Lung (tissue), 12 donors: ENCODE measurements around the gene LYSMD3. TPM values are rescaled to one million over a fixed set of nuclear protein-coding genes. Genes with fewer than 3 reads are reported as not detected.
A peak's percentile ranks its signal among the peaks of the same experiment; 100 is the strongest.

Experiments
- ATAC-seq: fragments of 200-7000 bp; cut with Tn5 transposase; one replicate; pipeline ENCODE4 v1.9.1; 2020; ENCODE audit warnings: moderate number of reproducible peaks; ENCODE audit not compliant: insufficient read depth, low FRiP score
- DNase-seq, 3 donors: peaks; one replicate each; pipeline ENCODE4 v3.0.0-alpha.2; 2013 to 2017
- H3K27ac ChIP-seq, 2 donors: one replicate each; pipeline ENCODE4 v1.5.1; 2013; ENCODE audit warnings: mild to moderate bottlenecking in 2 of 2, moderate library complexity in 2 of 2, control low read depth in 1 of 2, inconsistent platforms in 1 of 2, low read depth in 1 of 2, low read length in 1 of 2
- H3K27me3 ChIP-seq, 3 donors: one replicate each; pipeline ENCODE4 v1.5.1; 2013; ENCODE audit warnings: low read length in 2 of 3; ENCODE audit not compliant: control insufficient read depth in 3 of 3, insufficient read depth in 3 of 3
- H3K36me3 ChIP-seq, 4 donors: one replicate each; pipeline ENCODE4 v1.5.1; 2013; ENCODE audit warnings: low read length in 4 of 4, mild to moderate bottlenecking in 1 of 4, moderate library complexity in 1 of 4; ENCODE audit not compliant: control insufficient read depth in 4 of 4, insufficient read depth in 4 of 4
- H3K4me1 ChIP-seq, 5 donors: one replicate each; pipeline ENCODE4 v1.5.1; 2013; ENCODE audit warnings: low read length in 5 of 5, mild to moderate bottlenecking in 2 of 5, moderate library complexity in 1 of 5; ENCODE audit not compliant: control insufficient read depth in 5 of 5, insufficient read depth in 5 of 5
- H3K4me3 ChIP-seq: one replicate; pipeline ENCODE4 v1.5.1; 2013; ENCODE audit warnings: mild to moderate bottlenecking, control low read depth, moderate library complexity
- H3K9ac ChIP-seq, 2 donors: one replicate each; pipeline ENCODE4 v1.5.1; 2013; ENCODE audit warnings: low read length in 2 of 2, control low read depth in 1 of 2; ENCODE audit not compliant: insufficient read depth in 1 of 2
- H3K9me3 ChIP-seq, 4 donors: one replicate each; pipeline ENCODE4 v1.5.1; 2013; ENCODE audit warnings: low read length in 3 of 4, mild to moderate bottlenecking in 1 of 4, moderate library complexity in 1 of 4; ENCODE audit not compliant: control insufficient read depth in 4 of 4, insufficient read depth in 3 of 4
- WGBS, 2 donors: extraction: QIAGEN DNeasy Blood & Tissue Kit; methylation state at CpG; one replicate each; pipeline ENCODE4 v1.1.7; 2013; 5-methylcytosine and 5-hydroxymethylcytosine counted together
- polyA plus RNA-seq, 2 donors: library from polyadenylated mRNA; stranded (reverse); fragments of 200-250 nt; gene quantifications; one replicate each; pipeline ENCODE4 v1.2.1, GENCODE V29; 2013
- total RNA-seq, 2 donors: library from RNA; depleted of rRNA in 1 of 2; stranded (reverse); fragments of >200 nt in 1 of 2; gene quantifications; one replicate each; pipeline ENCODE4 v1.2.1, GENCODE V29; 2014 to 2021
- TF ChIP-seq, protein P1 (sequence below): IDR thresholded peaks from 2 replicates; pipeline ENCODE4 v1.5.1; 2012; ENCODE audit warnings: mild to moderate bottlenecking; ENCODE audit errors: control extremely low read depth, extremely low read depth
- donor health status: control.
- donor health status: control.
- donor health status: Bipolar disorder and iron deficiency.
- donor health status: healthy.
- donor health status: DM: yes; HTN: yes; CAD: no.

Gene LYSMD3
- total and polyA plus RNA-seq, 4 donors = 5.7 to 32.8 (median 14.1) TPM

GRCh38 chr5:90550963-90551362, 21.6 kb upstream of the LYSMD3 start:
- Histone ChIP-seq H3K4me3 (no peak overlapping the region), H3K9me3 (no peaks in the 10 kb centered on the region), H3K9ac (no peak overlapping the region), H3K27ac (no peak overlapping the region), H3K36me3 (no peaks in the 10 kb centered on the region), H3K27me3 (peaks cover 0 to 3% (median 3%) of the 10 kb centered on the region in 3 donors), H3K4me1 (no peaks in the 10 kb centered on the region)
- TF ChIP-seq, protein P1, sequence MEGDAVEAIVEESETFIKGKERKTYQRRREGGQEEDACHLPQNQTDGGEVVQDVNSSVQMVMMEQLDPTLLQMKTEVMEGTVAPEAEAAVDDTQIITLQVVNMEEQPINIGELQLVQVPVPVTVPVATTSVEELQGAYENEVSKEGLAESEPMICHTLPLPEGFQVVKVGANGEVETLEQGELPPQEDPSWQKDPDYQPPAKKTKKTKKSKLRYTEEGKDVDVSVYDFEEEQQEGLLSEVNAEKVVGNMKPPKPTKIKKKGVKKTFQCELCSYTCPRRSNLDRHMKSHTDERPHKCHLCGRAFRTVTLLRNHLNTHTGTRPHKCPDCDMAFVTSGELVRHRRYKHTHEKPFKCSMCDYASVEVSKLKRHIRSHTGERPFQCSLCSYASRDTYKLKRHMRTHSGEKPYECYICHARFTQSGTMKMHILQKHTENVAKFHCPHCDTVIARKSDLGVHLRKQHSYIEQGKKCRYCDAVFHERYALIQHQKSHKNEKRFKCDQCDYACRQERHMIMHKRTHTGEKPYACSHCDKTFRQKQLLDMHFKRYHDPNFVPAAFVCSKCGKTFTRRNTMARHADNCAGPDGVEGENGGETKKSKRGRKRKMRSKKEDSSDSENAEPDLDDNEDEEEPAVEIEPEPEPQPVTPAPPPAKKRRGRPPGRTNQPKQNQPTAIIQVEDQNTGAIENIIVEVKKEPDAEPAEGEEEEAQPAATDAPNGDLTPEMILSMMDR = no peak
- ATAC-seq (no peak), DNase-seq (no peak)
- WGBS, 2 donors = 44 to 68% methylated on average over 3 of the region's 3 CpGs

GRCh38 chr5:90549729-90550275, 20.4 kb upstream of the LYSMD3 start:
- Histone ChIP-seq H3K27ac (no peak overlapping the region), H3K9ac (no peak overlapping the region), H3K27me3 (peaks cover 0 to 7% (median 3%) of the 10 kb centered on the region in 3 donors), H3K36me3 (no peaks in the 10 kb centered on the region), H3K4me1 (no peaks in the 10 kb centered on the region), H3K4me3 (no peak overlapping the region), H3K9me3 (no peaks in the 10 kb centered on the region)
- TF ChIP-seq, protein P1 = no peak
- 39 to 65% methylated on average over 2 of the region's 2 CpGs for WGBS, 2 donors
- DNase-seq = no peak
- no peak for ATAC-seq

GRCh38 chr5:90549223-90549622, 19.8 kb upstream of the LYSMD3 start:
- no peaks in the 10 kb centered on the region for H3K4me1 ChIP-seq
- DNase-seq (no peak), ATAC-seq (no peak)
- no peak overlapping the region for H3K27ac ChIP-seq
- H3K27me3 ChIP-seq = peaks cover 0 to 7% (median 3%) of the 10 kb centered on the region in 3 donors
- no peak overlapping the region for H3K4me3 ChIP-seq
- H3K36me3 ChIP-seq = no peaks in the 10 kb centered on the region
- TF ChIP-seq, protein P1 = no peak
- no peak overlapping the region for H3K9ac ChIP-seq
- no peaks in the 10 kb centered on the region for H3K9me3 ChIP-seq

DNA sequence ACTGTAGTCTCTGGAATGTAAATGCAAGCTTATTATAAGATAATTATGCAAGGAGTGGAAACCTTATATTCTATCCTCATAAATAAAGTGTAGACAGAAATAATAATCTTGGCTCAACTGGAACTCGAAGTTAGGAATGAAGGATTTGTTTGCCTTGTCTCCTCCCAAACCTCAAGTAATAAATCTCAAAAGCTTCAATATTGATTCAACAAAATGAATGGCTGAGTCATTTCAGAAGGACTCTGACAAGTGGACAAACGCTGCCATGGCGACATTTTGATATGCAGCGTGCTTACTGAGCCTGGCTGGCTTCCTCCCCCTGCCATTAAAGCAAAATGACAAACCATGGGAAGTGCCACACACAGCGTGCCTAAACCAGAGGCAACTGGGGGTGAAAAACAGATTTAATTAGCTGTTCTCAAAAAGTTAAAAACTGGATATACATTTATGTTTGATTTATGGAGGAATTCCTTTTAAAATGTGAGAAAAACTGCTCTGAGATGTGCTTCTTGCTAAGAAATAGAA, 18.7 kb upstream of the LYSMD3 start:
- ATAC-seq = peak; percentile 79

More for the DNA sequence above, 18.7 kb upstream of the LYSMD3 start:
- Histone ChIP-seq H3K36me3 (no peaks in the 10 kb centered on the region), H3K27ac (no peak overlapping the region), H3K9ac (no peak overlapping the region), H3K9me3 (no peaks in the 10 kb centered on the region), H3K27me3 (peaks cover 0 to 5% (median 3%) of the 10 kb centered on the region in 3 donors), H3K4me3 (no peak overlapping the region), H3K4me1 (no peaks in the 10 kb centered on the region)
- peak; percentile 64 to 76 (median 65) for DNase-seq
- TF ChIP-seq, protein P1 = no peak
- WGBS, 2 donors = 38 to 65% methylated on average over 5 of the region's 5 CpGs
